Measurements from ENCODE around the gene EPB41L4B.

- no peak for TF ChIP-seq CTCF (IDR thresholded peaks at IDR 0.05)
- no peak for TF ChIP-seq POLR2A (IDR thresholded peaks at IDR 0.05)
These were observed 106.4 kb downstream of the EPB41L4B start for GRCh38 chr9:109214414-109214813.

All from body of pancreas (tissue), 4 donors.